ENCODE results near the gene CASP4.

GRCh38 chr11:104934594-104934993 lies 33.8 kb downstream of the CASP4 start:
- TF ChIP-seq CTCF (IDR thresholded peaks at IDR 0.05) (no peak), POLR2A (IDR thresholded peaks at IDR 0.05) (no peak)
